ENCODE measurements around the gene HDGFL2.

GRCh38 chr19:4474514-4475022 is 2.5 kb downstream of the HDGFL2 start:
- TF ChIP-seq CTCF (IDR thresholded peaks at IDR 0.05; ENCODE audit: insufficient read depth, low read depth, low read length) (no peak), EZH2 (IDR thresholded peaks at IDR 0.05; ENCODE audit: insufficient read depth, low read length) (no peak)
